Measurements from ENCODE around the gene A2M. TPM values are rescaled to one million over a fixed set of nuclear protein-coding genes. Genes with fewer than 3 reads are reported as not detected.

The A2M gene
- total RNA-seq, 2 donors from 2014 or later: 340 to 683 TPM

GRCh38 chr12:9030776-9031175 is 84.9 kb downstream of the A2M start:
- TF ChIP-seq CTCF (IDR thresholded peaks at IDR 0.05): no peak
- H3K4me1 ChIP-seq: no peaks in the 10 kb centered on the region
- no peaks in the 10 kb centered on the region for H3K36me3 ChIP-seq
- no peaks in the 10 kb centered on the region for H3K27me3 ChIP-seq
- no peak overlapping the region for H3K27ac ChIP-seq
- no peak for DNase-seq (ENCODE audit: low spot score)
- H3K9me3 ChIP-seq: no peaks in the 10 kb centered on the region
- no peak overlapping the region for H3K4me3 ChIP-seq

GRCh38 chr12:9027161-9028059 is 88.3 kb downstream of the A2M start:
- DNase-seq (ENCODE audit: low spot score): no peak
- H3K4me3 ChIP-seq: no peak overlapping the region
- H3K4me1 ChIP-seq: no peaks in the 10 kb centered on the region
- no peak overlapping the region for H3K27ac ChIP-seq
- no peaks in the 10 kb centered on the region for H3K27me3 ChIP-seq
- H3K9me3 ChIP-seq: no peaks in the 10 kb centered on the region
- no peaks in the 10 kb centered on the region for H3K36me3 ChIP-seq
- no peak for TF ChIP-seq CTCF (IDR thresholded peaks at IDR 0.05)

GRCh38 chr12:9024512-9024911 is 91.2 kb downstream of the A2M start:
- Histone ChIP-seq H3K4me3 (no peak overlapping the region), H3K9me3 (no peaks in the 10 kb centered on the region), H3K27ac (no peak overlapping the region), H3K4me1 (no peaks in the 10 kb centered on the region), H3K36me3 (no peaks in the 10 kb centered on the region), H3K27me3 (no peaks in the 10 kb centered on the region)
- no peak for DNase-seq (ENCODE audit: low spot score)
- TF ChIP-seq CTCF (IDR thresholded peaks at IDR 0.05): no peak

GRCh38 chr12:9022592-9022991 is 93.1 kb downstream of the A2M start:
- no peak for DNase-seq (ENCODE audit: low spot score)
- Histone ChIP-seq H3K27me3 (no peaks in the 10 kb centered on the region), H3K36me3 (no peaks in the 10 kb centered on the region), H3K9me3 (peaks cover 0 to 6% of the 10 kb centered on the region in 2 donors), H3K4me3 (no peak overlapping the region), H3K4me1 (no peaks in the 10 kb centered on the region), H3K27ac (no peak overlapping the region)
- no peak for TF ChIP-seq CTCF (IDR thresholded peaks at IDR 0.05)

Other genes with a start within 250 kb of the A2M start
- 10 to 100 TPM; 22.7 to 58.4 TPM for gene PHC1, start 201.4 kb downstream of the A2M start, total RNA-seq
- gene M6PR, start 166.3 kb downstream of the A2M start, total RNA-seq: 100 to 1,000 TPM; 101 to 112 TPM
- 1 to 10 TPM; 1.7 to 3.3 TPM for gene KLRG1, start 126.4 kb downstream of the A2M start, total RNA-seq
- not detected for gene PZP, start 92.5 kb upstream of the A2M start, total RNA-seq

Data from right atrium auricular region (tissue), 2 donors.